Measurements from ENCODE around the gene RPL7A. TPM values are rescaled to one million over a fixed set of nuclear protein-coding genes. Genes with fewer than 3 reads are reported as not detected.
"Not testable (repeated sequence)": the region's sequence is repeated elsewhere in the genome, so short reads cannot be mapped to it uniquely, and the experiment has no call there.

The RPL7A gene
- total RNA-seq, 2 experiments from 2014 or later, result 3,479 to 3,507 TPM

DNA sequence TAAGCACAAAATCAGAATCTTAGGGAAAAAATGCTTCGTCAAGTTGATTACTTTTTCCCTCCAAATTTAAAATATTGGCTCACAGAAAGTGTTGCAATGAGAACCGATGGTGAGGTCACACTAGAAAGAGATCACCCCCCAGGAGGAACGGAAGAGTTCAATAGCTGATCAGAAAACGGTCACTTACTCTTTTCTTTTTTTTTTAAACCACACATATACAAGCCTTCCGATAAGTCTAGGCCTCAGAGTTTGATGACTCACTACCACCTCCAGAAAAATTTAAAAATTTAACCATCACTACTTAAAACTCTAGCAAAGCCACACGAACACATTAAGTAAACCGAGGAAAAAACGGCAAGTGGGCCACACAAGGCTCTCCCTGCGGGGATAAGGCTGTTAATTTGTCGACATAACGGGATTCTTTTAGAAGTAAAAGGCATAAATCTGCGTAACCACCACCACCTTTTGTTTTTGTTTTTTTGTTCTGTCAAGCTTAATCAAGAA lies 26.6 kb downstream of the RPL7A start:
- Mint-ChIP-seq H3K27me3 (no peaks in the 10 kb centered on the region), H3K36me3 (ENCODE audit: low read depth) (peaks cover 50% of the 10 kb centered on the region), H3K4me1 (ENCODE audit: low read depth) (peaks cover 47% of the 10 kb centered on the region), H3K27ac (peak overlapping the region; percentile 98), H3K9me3 (no peaks in the 10 kb centered on the region), H3K4me3 (peak overlapping the region; percentile 99)
- ATAC-seq (peak; percentile 19), DNase-seq (peak; percentile 62)
- ChIA-PET CTCF (interaction anchor here (1.1 to 2.9 kb wide), 5 partner anchors 16 to 189 kb away, joined by 3 to 15 read pairs (median 7); partner anchors contain the start of genes MED22, RPL7A and SURF1), POLR2A (interaction anchor here (0.9 to 28.8 kb wide), 9 partner anchors 9 to 42 kb away, joined by 3 to 872 read pairs (median 6); partner anchors contain the start of genes MED22, RPL7A, SURF1 and SURF2)
- TF ChIP-seq CTCF (IDR thresholded peaks at IDR 0.05), result no peak
- intact Hi-C loops (cut with micrococcal nuclease), result loop anchor here (10.0 kb wide), 1 partner anchor 110 kb away; no protein-coding TSS in a partner anchor

DNA sequence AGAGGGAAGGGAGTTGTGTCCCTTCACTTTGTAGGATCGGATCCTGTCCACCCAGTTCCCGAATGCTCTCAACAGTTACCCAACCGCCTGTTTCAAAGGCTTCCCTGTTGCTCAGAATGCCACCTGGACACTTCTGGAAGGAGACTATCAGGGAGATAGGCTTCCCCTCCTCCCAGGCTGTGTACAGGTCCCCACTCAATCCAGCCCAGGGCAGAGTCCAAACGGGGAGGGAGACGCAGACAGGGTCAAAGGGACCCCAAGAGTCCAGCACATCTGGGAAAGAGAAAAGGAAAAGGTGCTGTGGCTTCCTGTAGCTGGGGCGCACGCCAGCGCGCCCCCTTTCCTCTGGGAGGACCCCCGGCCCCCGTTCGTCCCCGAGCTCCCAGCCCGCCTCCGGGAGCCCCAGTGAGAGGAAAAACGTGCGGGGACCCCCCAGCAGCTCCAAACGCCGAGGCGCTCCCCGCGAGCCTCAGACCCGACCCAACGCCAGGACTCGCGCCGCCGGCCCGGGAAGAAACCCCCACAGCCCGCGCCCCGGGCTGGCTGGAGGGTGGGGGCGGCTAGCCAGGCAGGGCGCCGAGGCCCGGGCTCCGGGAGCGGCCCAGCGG lies 27.2 kb downstream of the RPL7A start:
- DNase-seq (peak; percentile 32), ATAC-seq (no peak)
- H3K36me3 Mint-ChIP-seq (ENCODE audit: low read depth), result peaks cover 45% of the 10 kb centered on the region
- CTCF ChIA-PET, result interaction anchor here (1.2 to 2.9 kb wide), 3 partner anchors 16 to 26 kb away, joined by 7 to 15 read pairs (median 11); partner anchors contain the start of genes MED22 and RPL7A
- intact Hi-C loops (cut with micrococcal nuclease), result loop anchor here (10.0 kb wide), 1 partner anchor 110 kb away; no protein-coding TSS in a partner anchor
- H3K4me1 Mint-ChIP-seq (ENCODE audit: low read depth), result peaks cover 41% of the 10 kb centered on the region
- POLR2A ChIA-PET, result interaction anchor here (0.9 to 28.8 kb wide), 9 partner anchors 10 to 42 kb away, joined by 3 to 872 read pairs (median 6); partner anchors contain the start of genes MED22, RPL7A, SURF1 and SURF2
- peak overlapping the region; percentile 99 for H3K4me3 Mint-ChIP-seq
- peak overlapping the region; percentile 98 for H3K27ac Mint-ChIP-seq
- no peak for TF ChIP-seq CTCF (IDR thresholded peaks at IDR 0.05)
- no peaks in the 10 kb centered on the region for H3K9me3 Mint-ChIP-seq
- no peaks in the 10 kb centered on the region for H3K27me3 Mint-ChIP-seq

GRCh38 chr9:133375724-133376654 lies 28.0 kb downstream of the RPL7A start, which contains the start of the genes STKLD1 and SURF4:
Gene STKLD1 (plus strand): TSS chr9:133376366. CDS start chr9:133376474, 108 bp downstream.
Gene SURF4 (minus strand): TSS chr9:133376060. CDS start chr9:133375969, 91 bp downstream.
- H3K4me1 Mint-ChIP-seq (ENCODE audit: low read depth), result peaks cover 34% of the 10 kb centered on the region
- no peaks in the 10 kb centered on the region for H3K9me3 Mint-ChIP-seq
- peak; percentile 73 for ATAC-seq
- no peaks in the 10 kb centered on the region for H3K27me3 Mint-ChIP-seq
- H3K27ac Mint-ChIP-seq, result peak within 1 kb of the TSS; percentile 98
- H3K4me3 Mint-ChIP-seq, result peak within 1 kb of the TSS; percentile 99
- no peak for TF ChIP-seq CTCF (IDR thresholded peaks at IDR 0.05)
- peak; percentile 96 for DNase-seq
- ChIA-PET POLR2A (interaction anchor here (0.7 to 28.8 kb wide), 15 partner anchors 9 to 226 kb away, joined by 3 to 872 read pairs (median 4); partner anchors contain the start of genes MED22, RPL7A, SURF1 and SURF2), CTCF (interaction anchor here (0.9 to 2.9 kb wide), 8 partner anchors 17 to 232 kb away, joined by 3 to 15 read pairs (median 4); no protein-coding TSS in a partner anchor)
- H3K36me3 Mint-ChIP-seq (ENCODE audit: low read depth), result peaks cover 37% of the 10 kb centered on the region
- intact Hi-C loops (cut with micrococcal nuclease), result loop anchor here (10.0 kb wide), 1 partner anchor 109 kb away; no protein-coding TSS in a partner anchor

- H3K4me3 Mint-ChIP-seq, result peak overlapping the region; percentile 54
- POLR2A ChIA-PET, result interaction anchor here (1.0 to 1.8 kb wide), 9 partner anchors 9 to 35 kb away, joined by 3 to 9 read pairs (median 4); partner anchors contain the start of genes MED22, RPL7A, SURF1 and SURF2
Observed at GRCh38 chr9:133377280-133377679, 29.3 kb downstream of the RPL7A start.

More at GRCh38 chr9:133377280-133377679, 29.3 kb downstream of the RPL7A start:
- H3K9me3 Mint-ChIP-seq, H3K27me3 Mint-ChIP-seq, ATAC-seq, H3K27ac Mint-ChIP-seq, DNase-seq: not testable (repeated sequence)
- CTCF ChIA-PET, result interaction anchor here (0.7 to 2.1 kb wide), 7 partner anchors 17 to 233 kb away, joined by 3 to 6 read pairs (median 4); no protein-coding TSS in a partner anchor
- H3K4me1 Mint-ChIP-seq (ENCODE audit: low read depth), result peaks cover 21% of the 10 kb centered on the region
- intact Hi-C loops (cut with micrococcal nuclease), result loop anchor here (10.0 kb wide), 1 partner anchor 108 kb away; no protein-coding TSS in a partner anchor
- peaks cover 26% of the 10 kb centered on the region for H3K36me3 Mint-ChIP-seq (ENCODE audit: low read depth)
